GM19239 (cell line): ENCODE results near the gene KLHL30.
A peak's percentile ranks its signal among the peaks of the same experiment; 100 is the strongest.

ENCODE experiments used
- DNase-seq: peaks from one replicate; pipeline ENCODE4 v3.0.0; 2011; ENCODE audit warnings: low spot score; ENCODE audit not compliant: insufficient read length
- FAIRE-seq: peaks from 2 replicates; lab custom pipeline; 2011; peaks lifted over from hg19 to GRCh38; lab: Jason Lieb, UNC

Gene KLHL30

DNA sequence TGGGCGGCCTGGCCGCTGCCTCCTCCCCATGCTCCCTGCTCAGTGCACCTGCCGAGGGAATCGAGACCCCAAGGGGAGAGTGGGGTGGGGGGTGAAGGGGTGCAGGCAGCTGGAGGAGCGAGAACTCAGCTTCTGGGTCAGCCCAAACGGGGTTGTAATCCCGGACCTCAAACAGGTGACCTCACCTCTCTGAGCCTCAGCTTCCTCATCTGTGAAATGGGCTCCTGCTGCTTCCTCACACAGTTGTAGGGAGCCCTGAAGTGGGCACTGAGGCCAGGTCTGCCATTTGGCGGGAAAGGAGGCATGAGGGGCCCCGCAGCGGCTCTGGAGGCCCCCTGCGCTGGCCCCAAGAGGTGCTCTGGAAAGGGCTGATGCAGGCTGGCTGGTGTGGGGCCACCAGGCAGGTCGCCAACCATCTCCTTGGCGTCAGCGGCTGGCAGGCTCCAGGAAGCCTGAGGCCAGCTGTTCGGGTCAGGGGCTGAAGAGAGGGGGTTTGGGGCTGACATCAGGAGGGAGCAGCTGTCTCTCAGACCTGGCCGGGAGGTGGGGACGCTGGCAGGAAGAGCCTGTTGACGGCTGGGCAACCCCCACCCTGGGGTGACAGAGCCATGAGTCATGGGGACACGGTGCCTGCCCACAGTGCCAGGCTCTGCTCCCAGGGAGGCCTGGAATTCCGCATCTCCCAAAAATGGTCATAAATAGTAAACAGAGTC is 4.9 kb downstream of the KLHL30 start:
- DNase-seq (no peak), FAIRE-seq (no peak)

DNA sequence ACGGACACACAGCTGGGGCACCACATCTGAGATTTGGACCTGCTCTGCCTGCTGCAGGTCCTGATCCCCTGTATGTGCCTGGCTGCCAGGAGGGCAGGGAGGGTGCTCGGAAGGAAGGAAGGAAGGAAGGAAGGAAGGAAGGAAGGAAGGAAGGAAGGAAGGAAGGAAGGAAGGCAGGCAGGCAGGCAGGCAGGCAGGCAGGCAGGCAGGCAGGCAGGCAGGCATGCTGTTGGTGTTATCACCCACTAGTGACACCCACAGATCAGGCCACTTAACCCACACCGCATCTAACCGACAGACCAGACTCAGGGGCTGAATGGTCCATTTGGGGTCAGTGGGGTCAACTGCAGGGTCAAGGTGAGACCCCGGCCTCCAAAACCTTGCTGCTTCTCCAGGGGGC is 5.8 kb downstream of the KLHL30 start:
- no peak for FAIRE-seq

DNA sequence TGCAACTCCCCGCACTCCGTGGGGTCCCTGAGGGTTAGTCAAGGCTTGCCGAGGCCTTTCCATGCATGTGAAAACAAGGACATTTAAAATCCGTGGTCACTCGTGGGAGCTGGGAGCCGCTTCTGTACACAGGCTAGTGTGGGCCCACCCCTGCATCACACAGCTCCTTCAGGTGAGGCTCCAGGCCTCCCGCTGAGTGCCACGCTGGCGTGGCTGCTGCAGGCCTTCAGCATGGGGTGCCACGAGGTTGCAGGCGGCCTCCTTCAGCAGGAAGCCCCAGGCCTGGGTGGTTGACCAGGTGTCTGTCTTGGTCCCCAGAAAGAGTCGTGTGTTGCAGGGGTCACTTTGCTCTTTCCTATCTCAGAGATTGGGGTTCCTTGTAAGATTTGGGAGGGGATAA is 6.6 kb downstream of the KLHL30 start:
- no peak for FAIRE-seq

More for the DNA sequence above, 5.8 kb downstream of the KLHL30 start:
- no peak for DNase-seq

DNA sequence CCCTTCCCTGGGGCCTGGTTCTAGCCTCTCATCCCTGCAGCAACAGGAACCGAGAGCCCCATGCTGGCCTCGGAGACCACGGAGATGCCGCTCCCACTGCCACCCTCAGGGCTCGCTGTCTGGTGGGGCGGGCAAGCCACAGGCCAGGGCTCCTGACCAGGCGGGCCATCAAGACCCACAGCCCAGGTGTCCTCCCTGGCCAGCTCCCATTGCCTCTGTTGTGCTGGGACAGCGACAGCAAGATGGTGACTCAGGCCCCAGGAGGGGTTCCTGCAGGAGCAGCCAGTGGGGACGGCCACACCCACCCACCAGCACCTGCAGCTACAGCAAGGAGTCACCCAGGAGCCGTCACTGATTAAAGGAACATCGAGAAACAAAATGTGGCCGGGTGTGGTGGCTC is 7.4 kb downstream of the KLHL30 start:
- DNase-seq = no peak
- no peak for FAIRE-seq

More for the DNA sequence above, 6.6 kb downstream of the KLHL30 start:
- DNase-seq = no peak

DNA sequence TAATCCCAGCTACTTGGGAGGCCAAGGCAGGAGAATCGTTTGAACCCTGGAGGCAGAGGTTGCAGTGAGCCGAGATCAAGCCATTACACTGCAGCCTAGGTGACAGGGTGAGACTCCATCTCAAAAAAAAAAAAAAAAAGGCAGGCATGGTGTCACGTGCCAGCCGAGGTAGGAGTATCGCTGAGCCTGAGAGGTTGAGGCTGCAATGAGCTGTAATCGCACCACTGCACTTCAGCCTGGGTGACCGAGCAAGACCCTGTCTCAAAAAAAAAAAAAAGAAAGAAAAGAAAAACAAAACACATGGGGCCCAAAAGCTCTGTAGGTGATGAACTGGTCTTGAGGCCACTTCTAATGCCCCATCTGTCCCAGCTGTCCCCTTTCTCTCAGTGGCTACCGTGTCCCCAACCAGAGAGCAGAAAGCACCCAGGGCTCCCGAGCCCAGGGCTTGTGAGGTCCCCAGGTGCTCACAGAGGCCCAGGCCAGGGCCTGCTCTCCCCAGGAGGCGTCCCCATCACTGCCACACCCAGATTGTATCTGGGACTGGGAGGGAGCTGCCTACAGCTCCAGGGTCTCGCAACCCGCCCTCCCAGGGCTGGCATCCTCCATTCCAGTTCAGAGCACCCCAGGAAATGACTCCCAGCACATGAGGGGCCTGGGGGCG is 8.5 kb downstream of the KLHL30 start:
- no peak for DNase-seq
- no peak for FAIRE-seq

DNA sequence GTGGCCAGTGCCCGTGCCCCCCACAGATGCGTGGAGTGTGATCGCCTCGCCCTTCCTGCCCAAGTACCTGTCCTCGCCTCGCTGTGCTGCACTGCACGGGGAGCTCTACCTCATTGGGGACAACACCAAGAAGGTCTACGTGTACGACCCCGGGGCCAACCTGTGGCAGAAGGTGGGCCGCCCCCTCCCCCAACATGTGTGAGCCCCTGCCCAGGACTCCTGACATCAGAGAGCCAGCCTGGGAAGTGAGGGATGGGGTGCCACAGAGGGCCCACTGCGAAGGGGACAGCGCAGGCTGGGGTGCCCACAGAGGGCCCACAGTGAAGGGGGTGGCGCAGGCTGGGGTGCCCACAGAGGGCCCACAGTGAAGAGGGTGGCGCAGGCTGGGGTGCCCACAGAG is 10.5 kb downstream of the KLHL30 start:
- FAIRE-seq (no peak), DNase-seq (no peak)

DNA sequence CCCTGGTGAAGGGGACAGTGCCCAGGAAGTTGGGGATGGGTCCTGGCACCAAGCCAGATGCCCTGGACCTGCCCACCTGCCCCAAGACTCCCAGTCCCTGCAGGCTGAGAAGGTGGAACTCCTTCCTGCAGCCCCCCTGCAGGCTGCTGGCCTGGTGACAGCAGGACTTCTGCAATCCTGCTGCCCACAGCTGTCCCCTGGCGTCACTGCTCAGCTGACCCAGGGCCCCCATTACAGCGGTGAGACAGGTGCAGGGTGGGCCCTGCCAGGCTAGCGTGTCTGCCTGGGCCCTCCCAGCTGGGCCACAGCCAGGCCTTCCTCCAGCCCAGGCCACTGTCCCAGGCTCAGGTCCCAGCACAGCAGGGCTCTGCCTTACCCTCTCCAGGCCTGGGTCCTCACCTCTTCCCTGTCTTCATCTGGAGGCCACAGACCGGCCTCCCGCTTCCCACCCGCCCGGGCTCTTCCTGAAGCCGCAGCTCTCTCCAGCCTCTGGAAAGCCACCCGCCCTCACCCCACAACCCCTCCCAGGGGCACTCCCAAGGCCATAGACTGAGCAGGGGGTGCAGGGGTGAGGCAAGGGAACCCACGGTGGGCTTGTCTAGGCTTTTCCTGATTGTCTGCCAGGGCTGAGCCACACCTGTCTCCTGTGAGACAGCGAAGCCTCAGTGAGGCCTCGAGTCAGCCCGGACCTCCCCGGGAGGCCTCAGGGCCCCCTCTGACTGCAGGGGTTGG is 11.5 kb downstream of the KLHL30 start:
- no peak for FAIRE-seq
- DNase-seq = no peak

DNA sequence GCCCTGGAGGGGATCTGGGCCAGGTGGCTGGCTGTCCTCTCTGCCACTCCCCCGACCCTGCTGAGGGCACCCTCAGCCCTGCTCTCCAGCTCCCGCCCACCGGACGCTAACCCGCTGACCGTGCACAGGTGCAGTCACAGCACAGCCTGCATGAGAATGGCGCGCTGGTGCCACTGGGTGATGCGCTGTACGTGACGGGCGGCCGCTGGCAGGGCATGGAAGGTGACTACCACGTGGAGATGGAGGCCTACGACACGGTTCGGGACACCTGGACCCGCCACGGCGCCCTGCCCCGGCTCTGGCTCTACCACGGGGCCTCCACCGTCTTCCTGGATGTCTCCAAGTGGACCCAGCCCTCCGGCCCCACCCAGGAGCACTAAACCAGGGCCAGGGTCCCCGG is 12.2 kb downstream of the KLHL30 start:
- DNase-seq = no peak
- no peak for FAIRE-seq

DNA sequence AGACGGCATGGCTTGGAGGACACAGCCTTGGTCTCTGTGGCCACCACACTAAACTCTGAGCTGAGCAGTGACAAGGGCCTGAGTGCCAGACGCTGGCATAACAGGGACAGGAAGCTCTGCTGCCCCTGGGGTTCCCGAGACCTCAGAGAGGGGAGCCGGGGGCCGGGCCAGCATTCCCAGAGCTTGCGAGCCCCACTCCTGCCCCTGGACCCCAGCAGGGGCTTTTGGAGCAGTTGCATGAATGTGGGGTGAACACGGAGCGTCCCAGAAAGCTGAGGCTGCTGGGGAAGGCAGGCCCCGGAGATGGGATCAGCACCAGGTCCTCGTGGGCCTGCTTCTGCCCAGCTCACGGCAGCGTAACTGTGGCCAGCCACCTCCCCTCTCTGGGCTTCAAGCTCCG is 12.7 kb downstream of the KLHL30 start:
- FAIRE-seq (no peak), DNase-seq (no peak)

DNA sequence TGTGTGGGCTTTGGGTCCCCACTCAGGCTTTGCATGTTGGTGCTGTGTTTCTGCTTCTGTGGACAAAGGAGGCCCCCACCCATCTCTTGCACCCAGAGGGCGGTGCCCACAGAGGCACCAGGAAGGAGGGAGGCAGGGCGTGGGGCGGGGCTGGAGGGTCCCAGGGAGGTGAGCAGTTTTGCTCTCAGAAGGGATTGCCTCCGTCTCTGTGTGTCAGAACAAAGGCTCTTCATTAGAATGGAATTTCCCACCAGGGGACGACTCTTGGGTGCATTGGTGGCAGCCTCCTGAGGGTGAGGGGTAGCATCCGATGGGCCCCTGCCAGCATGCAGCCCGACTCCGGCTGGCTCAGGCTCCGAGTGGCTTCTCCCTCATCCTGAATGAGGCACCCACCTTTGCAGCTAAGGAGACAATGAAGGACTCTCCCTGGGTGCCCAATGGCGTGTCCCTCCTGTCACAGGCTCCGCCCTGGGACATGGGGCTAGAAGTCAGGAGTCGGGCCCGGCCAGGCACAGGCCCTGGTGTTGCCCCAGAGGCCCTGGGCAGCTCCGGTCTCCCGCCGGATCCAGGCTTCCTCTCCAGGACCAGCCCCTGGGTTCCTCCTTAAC is 13.3 kb downstream of the KLHL30 start:
- DNase-seq (no peak), FAIRE-seq (no peak)

DNA sequence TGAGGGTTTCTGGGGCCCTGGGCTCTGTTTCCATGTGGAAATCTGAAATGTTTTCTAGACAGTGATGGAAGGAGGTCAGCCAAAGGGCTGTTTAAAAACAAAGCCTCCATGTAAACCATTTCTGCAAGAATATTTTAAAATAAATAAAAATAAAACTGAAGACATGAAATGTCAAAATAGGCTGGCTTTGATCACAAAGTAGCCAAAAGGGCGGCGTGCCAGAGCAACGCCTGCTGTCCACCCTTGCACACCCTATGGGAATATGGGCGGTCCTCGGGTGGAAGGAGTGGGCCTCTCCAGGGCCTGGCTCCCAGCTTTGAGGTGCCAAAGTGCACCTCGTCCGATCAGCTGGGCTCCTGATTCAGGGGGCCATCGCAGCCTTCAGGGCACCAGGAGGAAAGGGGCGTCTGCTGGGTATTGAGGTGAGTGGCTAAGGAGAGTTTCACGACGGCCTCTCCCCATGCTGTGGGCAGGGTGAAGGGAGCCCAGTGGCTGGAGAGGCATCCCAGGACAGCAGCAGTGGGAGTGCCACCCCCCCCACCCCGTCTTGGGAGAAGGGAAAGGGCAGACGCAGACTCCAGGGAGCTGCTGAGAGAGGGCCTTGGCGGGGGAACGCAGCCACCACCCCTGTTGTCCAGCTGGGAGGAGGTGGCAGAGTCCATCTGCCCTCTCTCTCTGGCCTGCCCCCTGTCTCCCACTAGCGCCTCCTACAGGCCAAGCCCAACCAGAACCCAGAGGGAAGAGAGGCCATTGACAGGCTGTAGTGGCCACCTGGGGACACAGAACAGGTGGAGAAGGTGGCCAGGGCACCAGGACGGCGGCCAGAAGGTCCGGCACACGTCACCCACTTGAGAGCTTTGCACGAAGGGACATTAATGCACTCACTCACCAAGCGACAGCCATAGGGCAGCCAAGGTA is 14.6 kb downstream of the KLHL30 start:
- DNase-seq = no peak
- FAIRE-seq = no peak

DNA sequence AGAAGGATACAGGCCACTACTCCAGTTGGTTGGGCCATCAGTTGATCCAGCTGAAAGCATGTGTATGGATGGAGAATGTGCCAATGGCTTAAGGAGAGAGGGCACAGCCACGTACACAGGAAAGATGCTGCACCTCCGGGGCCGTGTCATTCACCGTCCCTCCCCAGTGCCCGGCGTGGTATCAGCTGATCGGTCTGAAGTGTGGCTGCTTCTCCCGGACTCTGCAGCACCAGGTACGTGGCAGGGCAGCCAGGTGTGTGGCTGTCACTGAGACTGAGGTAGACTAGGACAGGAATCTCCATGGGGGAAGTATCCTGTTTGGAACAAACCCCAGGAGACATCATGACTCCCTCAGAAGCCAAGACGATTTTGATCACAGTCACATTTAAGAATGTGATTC is 16.1 kb downstream of the KLHL30 start:
- FAIRE-seq (no peak), DNase-seq (no peak)

DNA sequence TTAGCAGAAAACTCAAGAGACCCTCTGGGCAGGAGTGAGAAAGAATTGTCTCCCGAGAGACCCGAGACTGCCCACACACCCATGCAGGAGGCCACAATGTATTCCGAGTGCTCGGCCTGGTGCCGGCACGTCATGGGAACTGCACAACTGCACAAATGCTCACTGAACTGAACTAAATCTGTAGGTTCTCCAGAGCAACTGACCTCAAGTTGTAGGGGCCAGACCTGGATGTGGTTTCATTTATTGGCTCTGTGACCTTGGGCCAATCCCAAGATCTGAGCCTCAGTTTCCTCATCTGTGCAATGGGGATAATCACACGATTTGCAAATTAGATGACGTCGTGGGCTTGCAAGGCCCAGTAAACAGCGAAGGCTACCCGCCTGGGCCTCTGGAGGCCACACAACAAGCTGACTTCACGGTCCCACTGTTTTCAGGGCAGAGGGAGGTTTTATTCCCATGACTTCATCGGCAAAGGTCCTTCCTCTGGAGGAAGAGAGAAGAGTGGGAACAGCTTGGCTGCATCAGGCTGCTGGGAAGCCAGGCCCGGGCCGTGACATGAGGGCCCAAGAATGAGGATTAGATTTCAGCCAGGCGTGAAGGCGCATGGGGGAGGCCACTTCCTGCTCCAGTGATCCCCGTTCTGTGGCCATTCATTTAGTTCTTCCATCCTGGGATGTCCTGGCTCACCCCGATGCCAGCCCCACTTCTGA is 16.7 kb downstream of the KLHL30 start:
- FAIRE-seq = no peak
- DNase-seq = no peak

DNA sequence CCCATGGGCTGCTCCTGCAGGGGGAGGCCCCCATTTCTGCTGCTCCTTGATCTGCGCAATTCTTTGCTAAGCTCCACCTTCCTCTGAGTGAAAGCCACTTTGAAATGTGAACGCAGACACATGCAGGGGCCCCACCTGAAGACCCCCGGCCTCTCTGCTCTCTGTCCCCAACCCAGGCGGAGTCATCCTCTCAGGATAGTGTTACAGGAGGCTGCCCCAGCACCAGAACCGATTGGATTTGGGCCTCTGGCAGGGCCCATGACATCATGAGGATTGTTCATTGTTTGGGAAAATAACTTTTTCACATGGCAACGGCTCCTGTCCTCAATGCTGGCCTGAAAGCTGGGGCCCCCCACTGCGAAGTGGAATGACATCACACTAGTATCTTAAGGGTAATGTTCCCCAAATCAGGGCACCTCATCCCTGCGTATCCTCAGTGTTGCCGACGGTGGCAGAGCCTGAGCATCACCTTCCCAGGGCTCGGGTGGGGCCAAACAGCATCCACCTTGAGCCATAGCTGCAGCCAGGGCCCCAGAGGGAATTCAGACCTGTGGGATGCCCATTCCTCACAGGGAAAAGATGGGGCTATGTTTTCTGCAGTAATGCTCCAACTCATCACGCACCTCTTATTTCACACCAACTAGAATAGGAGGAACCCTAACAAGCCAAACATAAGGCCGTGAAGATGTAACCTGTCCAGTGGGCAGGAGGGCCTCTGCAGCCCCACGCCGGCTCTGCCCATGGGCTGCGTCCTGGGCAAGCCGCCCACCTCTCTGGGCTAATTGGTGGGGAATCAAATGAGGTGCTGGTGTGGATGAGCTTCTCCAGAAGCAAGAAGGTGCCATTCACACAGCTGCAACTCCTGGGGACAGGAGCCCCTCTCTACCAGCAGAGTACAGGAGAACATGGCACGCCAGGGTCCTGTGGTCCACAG is 17.6 kb downstream of the KLHL30 start:
- FAIRE-seq (no peak), DNase-seq (no peak)

DNA sequence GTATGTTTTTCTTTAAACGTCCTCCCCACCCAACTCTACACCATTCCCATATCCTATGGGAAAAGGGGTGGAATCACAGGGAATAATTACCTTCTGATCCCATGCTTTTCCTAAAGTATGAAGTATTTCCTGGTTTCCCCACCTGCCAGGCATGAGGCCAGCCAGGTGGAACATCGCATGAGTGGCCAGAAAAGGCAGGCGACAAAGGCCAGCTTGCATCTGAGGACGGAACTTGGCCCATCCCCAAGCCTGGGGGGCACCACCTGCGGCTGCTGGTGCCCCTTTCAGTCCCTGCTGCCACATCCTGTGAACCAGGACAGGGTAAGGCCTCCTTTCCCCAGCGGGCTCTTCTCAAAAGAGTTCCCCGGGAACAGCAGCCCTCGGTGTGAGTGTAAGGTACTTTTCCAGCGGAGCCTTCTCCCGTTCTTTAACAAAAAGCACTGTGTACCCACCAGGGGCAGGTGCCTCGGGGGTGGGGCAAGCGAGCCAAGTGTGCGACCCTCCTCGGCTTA is 19.1 kb downstream of the KLHL30 start:
- no peak for DNase-seq
- no peak for FAIRE-seq

DNA sequence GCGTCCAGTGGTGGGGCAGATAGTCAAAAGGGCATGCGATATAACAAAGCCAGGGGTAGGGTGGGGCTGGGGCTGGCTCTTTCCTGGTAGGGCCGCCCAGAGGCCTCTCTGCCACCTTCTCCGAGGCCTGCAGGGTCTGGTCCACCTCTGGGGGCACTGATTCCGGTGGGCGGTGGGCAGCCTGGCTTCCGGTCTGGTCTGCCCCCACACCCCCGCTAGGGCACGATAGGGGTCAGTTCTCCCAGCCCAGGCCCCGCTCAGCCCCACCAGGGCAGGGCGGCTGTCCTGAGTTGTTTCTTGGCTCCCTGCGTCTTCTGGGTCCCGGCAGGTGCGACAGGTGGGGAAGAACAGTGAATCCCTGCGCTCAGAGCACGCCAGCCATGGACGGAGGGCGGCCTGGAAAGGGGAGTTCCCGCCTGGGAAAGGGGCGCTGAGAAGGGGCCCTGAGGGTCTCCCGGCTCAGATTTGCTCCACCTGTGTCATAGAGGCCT is 19.6 kb downstream of the KLHL30 start:
- FAIRE-seq (no peak), DNase-seq (no peak)

DNA sequence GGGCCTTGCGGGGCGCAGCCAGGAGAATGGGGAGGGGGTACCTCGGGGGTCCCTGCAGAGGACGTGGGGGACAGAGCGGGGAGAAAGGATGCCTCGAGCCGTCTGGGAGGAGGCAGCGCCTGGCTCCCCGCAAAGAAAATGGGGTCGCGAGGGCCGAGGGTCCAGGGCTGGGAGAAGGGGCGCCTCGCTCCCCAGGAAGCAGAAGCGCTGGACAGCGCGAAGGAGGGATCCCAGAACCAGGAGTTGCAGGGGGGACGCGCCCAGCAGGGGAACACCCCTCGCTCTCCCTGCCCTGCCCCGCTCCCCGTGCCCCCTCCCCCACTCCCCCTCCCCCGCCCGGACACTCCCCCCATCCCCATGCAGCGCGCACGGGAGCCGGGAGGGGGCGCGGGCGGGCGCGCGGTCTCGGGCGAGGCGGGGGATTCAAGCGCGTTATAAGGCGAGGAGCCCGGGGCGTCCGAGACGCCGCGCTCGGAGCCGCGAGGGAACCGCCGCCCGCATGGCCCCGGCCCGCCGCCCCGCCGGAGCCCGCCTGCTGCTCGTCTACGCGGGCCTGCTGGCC is 20.1 kb downstream of the KLHL30 start, which contains the start of gene ERFE:
Gene ERFE (plus strand): TSS at position 462 of the 562 bp plus-strand sequence. CDS start 38 bp downstream, at position 500.
- FAIRE-seq = no peak
- peak; percentile 78 for DNase-seq
